Measurements from ENCODE around the gene ARHGAP28.

DNA sequence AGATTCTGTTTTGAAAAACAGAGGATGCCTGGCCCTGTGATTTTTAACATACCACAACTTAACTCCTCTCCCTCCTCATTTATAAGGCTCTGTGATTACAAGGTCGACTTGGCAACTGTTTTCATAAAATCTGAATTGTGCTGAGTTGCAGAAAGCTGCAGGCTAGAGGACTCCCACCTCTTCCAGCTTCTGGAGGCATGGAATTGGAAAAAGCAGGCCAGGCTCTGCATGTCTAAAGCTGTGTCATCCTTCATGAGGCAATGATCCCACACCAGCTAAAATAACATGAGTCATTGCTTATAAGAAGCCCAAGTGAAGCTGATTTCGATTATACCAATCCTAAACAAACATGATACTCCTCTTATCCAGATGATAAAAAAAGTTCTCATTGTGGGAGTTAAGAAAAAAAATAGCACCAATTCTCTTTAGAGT is 11.7 kb downstream of the ARHGAP28 start:
- no peak for TF ChIP-seq POLR2A (IDR thresholded peaks at IDR 0.05)
- TF ChIP-seq, protein P1, sequence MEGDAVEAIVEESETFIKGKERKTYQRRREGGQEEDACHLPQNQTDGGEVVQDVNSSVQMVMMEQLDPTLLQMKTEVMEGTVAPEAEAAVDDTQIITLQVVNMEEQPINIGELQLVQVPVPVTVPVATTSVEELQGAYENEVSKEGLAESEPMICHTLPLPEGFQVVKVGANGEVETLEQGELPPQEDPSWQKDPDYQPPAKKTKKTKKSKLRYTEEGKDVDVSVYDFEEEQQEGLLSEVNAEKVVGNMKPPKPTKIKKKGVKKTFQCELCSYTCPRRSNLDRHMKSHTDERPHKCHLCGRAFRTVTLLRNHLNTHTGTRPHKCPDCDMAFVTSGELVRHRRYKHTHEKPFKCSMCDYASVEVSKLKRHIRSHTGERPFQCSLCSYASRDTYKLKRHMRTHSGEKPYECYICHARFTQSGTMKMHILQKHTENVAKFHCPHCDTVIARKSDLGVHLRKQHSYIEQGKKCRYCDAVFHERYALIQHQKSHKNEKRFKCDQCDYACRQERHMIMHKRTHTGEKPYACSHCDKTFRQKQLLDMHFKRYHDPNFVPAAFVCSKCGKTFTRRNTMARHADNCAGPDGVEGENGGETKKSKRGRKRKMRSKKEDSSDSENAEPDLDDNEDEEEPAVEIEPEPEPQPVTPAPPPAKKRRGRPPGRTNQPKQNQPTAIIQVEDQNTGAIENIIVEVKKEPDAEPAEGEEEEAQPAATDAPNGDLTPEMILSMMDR (IDR thresholded peaks at IDR 0.05): no peak

Data from body of pancreas (tissue), 4 donors.